ENCODE results near the gene GNAI3.

The GNAI3 gene

GRCh38 chr1:109546311-109547109 is 1.9 kb upstream of the GNAI3 start:
- DNase-seq (ENCODE audit: low read depth), result peak; percentile 54

- no peak for DNase-seq (ENCODE audit: low read depth)
Measured at GRCh38 chr1:109547463-109548320, 723 bp upstream of the GNAI3 start.

DNA sequence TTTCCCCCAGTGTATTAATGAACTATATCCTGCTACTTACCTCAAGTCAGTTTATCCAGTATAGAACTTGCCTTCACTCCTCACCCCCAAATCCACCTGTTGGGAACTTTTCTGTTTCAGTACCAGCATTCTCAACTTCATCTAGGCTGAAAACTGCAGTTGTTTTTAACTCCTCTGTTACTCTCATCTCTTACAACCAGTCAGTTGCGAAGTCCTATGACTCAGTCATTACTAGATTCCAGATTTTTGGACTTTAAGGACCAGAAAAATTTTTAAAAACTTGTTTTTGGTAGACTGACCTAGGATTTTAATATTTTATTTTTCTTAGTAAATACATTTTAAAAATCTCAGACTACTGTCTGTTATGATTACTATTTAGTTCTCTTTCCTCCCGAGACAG is 8.1 kb downstream of the GNAI3 start:
- DNase-seq (ENCODE audit: low read depth), result no peak

- no peak for DNase-seq (ENCODE audit: low read depth)
Measured at GRCh38 chr1:109557520-109557919, 9.1 kb downstream of the GNAI3 start.

DNA sequence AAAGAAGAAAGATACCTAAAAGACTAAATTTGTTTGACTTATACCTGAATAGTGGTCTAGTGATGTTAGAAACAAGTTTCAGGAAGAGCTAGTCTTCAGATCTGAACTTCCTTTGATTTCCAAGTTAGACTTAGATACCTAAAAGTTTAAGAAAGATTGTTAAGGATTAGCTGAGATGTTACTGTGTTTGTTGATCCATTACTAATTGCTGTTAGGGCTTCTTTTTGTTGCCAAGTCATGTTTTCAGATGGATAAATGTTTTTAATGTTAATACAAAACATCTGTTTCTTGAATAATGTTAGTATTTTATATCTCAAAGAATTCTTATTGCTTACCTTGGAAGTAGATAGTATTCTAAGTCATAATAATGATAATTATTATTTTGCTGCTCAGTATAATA is 11.6 kb downstream of the GNAI3 start:
- DNase-seq (ENCODE audit: low read depth), result no peak

- DNase-seq (ENCODE audit: low read depth), result no peak
Measured at GRCh38 chr1:109564194-109564878, 15.9 kb downstream of the GNAI3 start.

- DNase-seq (ENCODE audit: low read depth), result no peak
Measured at GRCh38 chr1:109565241-109565640, 16.8 kb downstream of the GNAI3 start.

DNA sequence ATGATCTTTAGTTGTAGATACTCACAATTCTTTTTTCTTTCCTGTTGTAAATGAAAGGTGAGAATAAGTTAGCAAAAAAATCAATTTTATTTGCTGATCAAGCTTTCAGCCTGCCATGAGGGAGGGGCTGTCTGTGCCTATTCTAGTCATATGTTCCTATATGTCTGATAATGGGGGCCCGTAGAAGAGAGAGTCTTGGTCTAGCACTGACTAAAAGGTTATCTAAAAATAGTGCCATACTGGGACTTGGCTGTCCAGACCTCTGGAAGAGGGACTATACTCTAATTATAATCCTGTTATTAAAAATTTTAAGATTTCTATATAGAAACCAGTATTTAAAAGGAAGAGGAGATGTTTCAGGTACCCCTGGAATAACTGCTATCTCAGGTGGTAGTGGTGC is 18.6 kb downstream of the GNAI3 start:
- DNase-seq (ENCODE audit: low read depth), result no peak

GRCh38 chr1:109567877-109568672 is 19.7 kb downstream of the GNAI3 start:
- DNase-seq (ENCODE audit: low read depth), result no peak

DNA sequence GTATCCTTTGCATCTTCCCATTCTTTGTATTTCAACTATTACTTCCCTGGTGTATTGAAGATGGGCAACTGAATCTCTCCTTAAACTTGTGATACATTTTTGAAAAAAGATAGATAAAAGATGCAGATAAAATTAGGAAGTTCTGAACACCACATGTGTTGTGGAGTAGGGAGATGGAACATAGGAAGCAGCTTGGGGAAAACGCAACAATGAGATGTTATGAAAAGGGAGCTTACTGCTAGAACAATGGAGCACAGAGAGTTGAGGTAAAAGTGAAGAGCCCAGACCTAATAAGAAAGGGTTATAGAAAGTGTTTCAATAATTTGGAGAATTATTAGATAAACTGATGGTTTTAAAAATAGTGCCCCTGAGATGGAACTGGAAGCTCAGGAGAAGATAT is 20.9 kb downstream of the GNAI3 start:
- no peak for DNase-seq (ENCODE audit: low read depth)

DNA sequence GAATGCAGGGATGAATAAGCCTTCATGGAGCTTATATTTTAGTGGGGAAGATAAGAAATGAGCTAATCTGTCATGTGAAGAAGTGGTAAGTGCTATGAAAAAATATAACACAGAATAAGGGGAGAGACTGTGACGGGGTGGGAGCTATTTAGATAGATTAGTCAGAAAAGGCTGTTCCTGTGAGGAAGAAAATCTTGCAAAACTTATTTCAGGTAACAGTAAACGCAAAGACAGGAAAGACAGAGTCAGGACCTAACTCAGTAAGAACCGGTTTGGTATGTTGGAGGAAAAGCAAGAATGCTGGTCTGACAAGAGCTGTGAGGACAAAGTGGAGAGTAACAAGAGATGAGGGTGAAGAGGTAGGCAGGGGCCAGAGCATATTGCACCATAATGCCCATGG is 22.0 kb downstream of the GNAI3 start:
- DNase-seq (ENCODE audit: low read depth), result no peak

DNA sequence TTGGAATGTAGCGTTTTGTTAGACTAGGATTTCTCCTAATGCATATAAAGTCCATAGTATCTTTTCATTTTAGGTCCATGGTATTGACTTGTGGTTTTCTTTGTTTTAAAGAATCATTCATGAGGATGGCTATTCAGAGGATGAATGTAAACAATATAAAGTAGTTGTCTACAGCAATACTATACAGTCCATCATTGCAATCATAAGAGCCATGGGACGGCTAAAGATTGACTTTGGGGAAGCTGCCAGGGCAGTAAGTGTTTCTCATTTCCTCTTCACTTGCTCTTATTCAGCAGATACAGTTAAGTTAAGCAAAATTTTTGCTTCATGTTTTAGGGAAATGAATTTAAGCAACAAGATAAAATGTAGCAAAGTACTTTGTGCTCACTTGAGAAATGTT is 25.4 kb downstream of the GNAI3 start:
- DNase-seq (ENCODE audit: low read depth), result no peak

DNA sequence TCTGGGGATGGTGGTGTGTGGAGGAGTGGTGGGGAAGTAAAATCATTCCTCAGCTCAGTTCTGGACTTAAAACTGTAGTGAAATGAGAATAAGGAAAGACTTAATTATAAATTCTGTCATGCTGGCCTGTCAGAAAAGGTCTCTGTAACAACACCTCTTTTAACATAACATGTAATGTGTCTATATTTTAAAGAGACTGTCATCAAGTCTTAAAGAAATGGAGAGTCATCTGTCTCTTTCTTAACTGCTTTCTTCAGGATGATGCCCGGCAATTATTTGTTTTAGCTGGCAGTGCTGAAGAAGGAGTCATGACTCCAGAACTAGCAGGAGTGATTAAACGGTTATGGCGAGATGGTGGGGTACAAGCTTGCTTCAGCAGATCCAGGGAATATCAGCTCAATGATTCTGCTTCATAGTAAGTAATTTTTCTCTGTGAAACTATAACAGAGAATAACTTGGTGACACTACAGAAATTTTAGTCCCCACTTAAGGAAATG is 30.6 kb downstream of the GNAI3 start:
- DNase-seq (ENCODE audit: low read depth), result no peak

DNA sequence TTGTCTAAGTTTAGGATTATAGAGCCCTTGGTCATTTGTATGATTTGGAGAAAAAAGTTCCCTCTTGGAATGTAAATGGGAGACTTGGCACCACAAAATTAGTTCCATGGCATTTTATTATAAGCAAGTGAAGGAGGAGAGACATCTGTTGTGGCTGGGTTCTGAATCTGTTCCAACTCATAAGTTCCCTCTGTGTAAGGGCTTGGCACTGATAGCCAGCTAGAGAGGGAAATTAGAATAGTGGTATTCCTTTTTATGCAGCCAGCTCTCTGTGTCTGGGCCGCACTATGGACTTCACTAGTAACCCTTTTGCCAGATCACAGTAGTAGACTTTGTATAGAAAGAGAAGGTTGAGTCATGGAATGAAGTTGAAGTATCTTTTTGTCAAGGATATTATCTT is 31.1 kb downstream of the GNAI3 start:
- no peak for DNase-seq (ENCODE audit: low read depth)

DNA sequence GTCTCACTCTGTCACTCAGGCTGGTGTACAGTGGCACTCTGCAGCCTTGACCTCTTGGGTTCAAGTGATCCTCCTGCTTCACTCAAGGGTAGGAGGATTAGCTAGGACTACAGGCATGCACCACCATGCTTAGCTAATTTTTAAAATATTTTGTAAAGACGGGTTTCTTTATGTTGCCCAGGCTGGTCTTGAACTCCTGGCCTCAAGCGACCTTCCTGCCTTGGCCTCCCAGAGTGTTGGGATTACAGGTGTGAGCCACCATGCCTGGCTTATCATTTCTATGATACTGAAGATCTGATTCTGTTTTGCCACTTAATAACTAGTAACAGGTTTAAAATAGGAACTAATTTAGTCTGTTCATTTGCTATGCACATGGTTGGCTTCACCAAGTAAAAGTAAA is 33.6 kb downstream of the GNAI3 start:
- DNase-seq (ENCODE audit: low read depth), result no peak

DNA sequence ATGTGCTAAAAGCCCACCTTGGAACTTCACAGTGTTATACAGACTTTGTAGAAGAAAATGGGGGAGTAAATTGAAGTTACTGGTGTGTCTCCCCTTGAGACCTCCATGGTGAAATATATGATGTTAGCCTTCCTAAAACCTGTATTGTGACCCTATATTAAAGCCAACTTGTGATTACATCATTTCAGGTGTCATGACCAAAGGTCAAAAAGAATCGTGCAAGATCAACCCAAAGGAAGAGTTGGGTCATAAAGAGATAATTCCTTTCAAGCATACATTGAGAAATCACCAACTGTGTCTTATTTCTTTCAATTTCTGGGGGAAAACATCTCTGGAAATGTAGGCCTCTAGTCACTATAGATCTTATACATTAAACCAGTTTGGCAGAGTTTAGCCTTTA is 36.4 kb downstream of the GNAI3 start:
- DNase-seq (ENCODE audit: low read depth), result no peak

- no peak for DNase-seq (ENCODE audit: low read depth)
Measured at GRCh38 chr1:109586055-109586454, 37.6 kb downstream of the GNAI3 start.

- no peak for DNase-seq (ENCODE audit: low read depth)
Measured at GRCh38 chr1:109589177-109589576, 40.8 kb downstream of the GNAI3 start.

- no peak for DNase-seq (ENCODE audit: low read depth)
Measured at GRCh38 chr1:109589679-109590078, 41.3 kb downstream of the GNAI3 start.

- no peak for DNase-seq (ENCODE audit: low read depth)
Measured at GRCh38 chr1:109592916-109593315, 44.5 kb downstream of the GNAI3 start.

DNA sequence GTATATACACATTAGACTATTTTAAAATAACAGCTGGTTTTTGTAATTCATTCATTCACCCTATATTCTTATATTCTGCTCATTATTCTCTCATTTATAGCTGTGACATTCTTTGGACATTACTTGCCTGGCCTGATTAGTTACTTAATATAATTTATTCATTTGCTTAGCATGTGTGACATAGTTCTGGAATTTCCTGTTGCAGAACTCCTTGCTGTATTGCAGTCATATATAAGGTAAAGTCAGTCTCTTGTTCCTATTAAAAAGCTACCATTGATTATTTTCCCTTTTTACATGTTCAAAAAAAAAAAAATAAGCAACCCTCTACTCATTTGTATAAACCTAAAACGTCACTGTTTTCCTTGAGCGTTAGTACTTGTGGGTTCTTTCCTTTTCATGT is 47.1 kb downstream of the GNAI3 start:
- DNase-seq (ENCODE audit: low read depth), result no peak

- DNase-seq (ENCODE audit: low read depth), result no peak
Measured at GRCh38 chr1:109598156-109598555, 49.7 kb downstream of the GNAI3 start.

Measured in non-pigmented ciliary epithelial cell (primary cell).